ENCODE data around the gene SLC28A1.

DNA sequence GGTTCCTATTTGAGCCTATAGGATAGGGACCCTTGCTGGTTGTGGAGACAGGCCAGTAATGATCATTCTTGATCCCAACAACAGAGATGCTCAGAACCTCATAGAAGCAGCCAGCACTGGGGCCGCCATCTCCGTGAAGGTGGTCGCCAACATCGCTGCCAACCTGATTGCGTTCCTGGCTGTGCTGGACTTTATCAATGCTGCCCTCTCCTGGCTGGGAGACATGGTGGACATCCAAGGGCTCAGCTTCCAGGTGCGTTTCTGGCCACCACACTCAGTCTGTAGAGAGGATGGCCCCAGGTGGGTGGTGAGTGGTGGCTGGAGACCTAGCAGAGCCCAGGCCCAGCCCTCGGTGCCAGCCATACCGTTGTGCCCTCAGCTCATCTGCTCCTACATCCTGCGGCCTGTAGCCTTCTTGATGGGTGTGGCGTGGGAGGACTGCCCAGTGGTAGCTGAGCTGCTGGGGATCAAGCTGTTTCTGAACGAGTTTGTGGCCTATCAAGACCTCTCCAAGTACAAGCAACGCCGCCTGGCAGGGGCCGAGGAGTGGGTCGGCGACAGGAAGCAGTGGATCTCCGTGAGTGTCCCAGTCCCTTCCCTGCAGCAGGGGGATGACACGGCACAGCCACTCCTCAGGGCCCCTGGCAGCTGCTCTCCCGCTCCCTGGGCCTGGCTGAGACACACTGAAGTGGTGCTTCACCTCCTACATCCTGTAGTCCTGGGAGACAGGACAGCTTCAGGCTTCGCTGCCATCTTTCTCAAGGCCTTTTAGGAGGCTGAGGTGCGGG lies 50.7 kb downstream of the SLC28A1 start:
- TF ChIP-seq EZH2 (IDR thresholded peaks at IDR 0.05; ENCODE audit: low read length, unreplicated experiment) (no peak), EZH2phosphoT487 (IDR thresholded peaks at IDR 0.05; ENCODE audit: borderline replicate concordance, low read length) (no peak)
- TF ChIP-seq, protein P1, sequence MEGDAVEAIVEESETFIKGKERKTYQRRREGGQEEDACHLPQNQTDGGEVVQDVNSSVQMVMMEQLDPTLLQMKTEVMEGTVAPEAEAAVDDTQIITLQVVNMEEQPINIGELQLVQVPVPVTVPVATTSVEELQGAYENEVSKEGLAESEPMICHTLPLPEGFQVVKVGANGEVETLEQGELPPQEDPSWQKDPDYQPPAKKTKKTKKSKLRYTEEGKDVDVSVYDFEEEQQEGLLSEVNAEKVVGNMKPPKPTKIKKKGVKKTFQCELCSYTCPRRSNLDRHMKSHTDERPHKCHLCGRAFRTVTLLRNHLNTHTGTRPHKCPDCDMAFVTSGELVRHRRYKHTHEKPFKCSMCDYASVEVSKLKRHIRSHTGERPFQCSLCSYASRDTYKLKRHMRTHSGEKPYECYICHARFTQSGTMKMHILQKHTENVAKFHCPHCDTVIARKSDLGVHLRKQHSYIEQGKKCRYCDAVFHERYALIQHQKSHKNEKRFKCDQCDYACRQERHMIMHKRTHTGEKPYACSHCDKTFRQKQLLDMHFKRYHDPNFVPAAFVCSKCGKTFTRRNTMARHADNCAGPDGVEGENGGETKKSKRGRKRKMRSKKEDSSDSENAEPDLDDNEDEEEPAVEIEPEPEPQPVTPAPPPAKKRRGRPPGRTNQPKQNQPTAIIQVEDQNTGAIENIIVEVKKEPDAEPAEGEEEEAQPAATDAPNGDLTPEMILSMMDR (conservative IDR thresholded peaks at IDR 0.05; ENCODE audit: low read depth, low read length) = peak; percentile 49
